Measurements from ENCODE around the gene PLA1A. TPM values are rescaled to one million over a fixed set of nuclear protein-coding genes. Genes with fewer than 3 reads are reported as not detected.

Gene PLA1A
- polyA plus RNA-seq, 3 donors, result 0.36 TPM; not detected in 2

GRCh38 chr3:119613872-119614271, 16.2 kb downstream of the PLA1A start:
- Histone ChIP-seq H3K36me3 (replicated peaks in 1 of 2; ENCODE audit: control insufficient read depth in 1 of 2, insufficient read depth in 2 of 2, low read length in 2 of 2) (no peaks in the 10 kb centered on the region), H3K27ac (ENCODE audit: low read depth in 1 of 2, low read length in 2 of 2) (no peak overlapping the region), H3K27me3 (ENCODE audit: control insufficient read depth in 2 of 2, insufficient read depth in 2 of 2, low read length in 2 of 2) (no peaks in the 10 kb centered on the region), H3K4me1 (ENCODE audit: control insufficient read depth in 1 of 2, insufficient read depth in 2 of 2, low read length in 2 of 2) (no peaks in the 10 kb centered on the region), H3K9me3 (replicated peaks in 1 of 2; ENCODE audit: control insufficient read depth in 1 of 2, insufficient read depth in 1 of 2, low read length in 2 of 2) (no peaks in the 10 kb centered on the region), H4K20me1 (ENCODE audit: insufficient read depth, low read length) (no peaks in the 10 kb centered on the region), H3K79me2 (ENCODE audit: insufficient read depth, low read length) (no peaks in the 10 kb centered on the region), H3K4me2 (replicated peaks; ENCODE audit: extremely low read depth, low read length, poor library complexity, severe bottlenecking) (no peak overlapping the region), H3K4me3 (replicated peaks in 1 of 3; ENCODE audit: low read depth in 2 of 3, low read length in 3 of 3) (no peak overlapping the region), H2AFZ (ENCODE audit: insufficient read depth, low read depth, low read length, poor library complexity, severe bottlenecking) (no peak overlapping the region), H3K9ac (ENCODE audit: insufficient read depth, low read length, poor library complexity, severe bottlenecking) (no peak overlapping the region)
- Mint-ChIP-seq H3K9me3 (peaks cover 0 to 8% (median 2%) of the 10 kb centered on the region in 7 donors), H3K4me3 (no peak overlapping the region), H3K27me3 (ENCODE audit: low read depth in 3 of 3) (peaks cover 0 to 5% (median 1%) of the 10 kb centered on the region in 3 donors), H3K4me1 (no peaks in the 10 kb centered on the region), H3K36me3 (no peaks in the 10 kb centered on the region), H3K27ac (no peak overlapping the region)
- no peak for DNase-seq
- no peak for TF ChIP-seq CTCF (IDR thresholded peaks at IDR 0.05)
- intact Hi-C loops (cut with micrococcal nuclease), result no loop called here
- 89% methylated on average over 1 of the region's 4 CpGs for WGBS (ENCODE audit: insufficient coverage)

- no peaks in the 10 kb centered on the region for H3K4me1 ChIP-seq (ENCODE audit: control insufficient read depth in 1 of 2, insufficient read depth in 2 of 2, low read length in 2 of 2)
- H2AFZ ChIP-seq (ENCODE audit: insufficient read depth, low read depth, low read length, poor library complexity, severe bottlenecking), result no peak overlapping the region
- H3K4me1 Mint-ChIP-seq, result no peaks in the 10 kb centered on the region
- intact Hi-C loops (cut with micrococcal nuclease), result loop anchor here in 1 of 2 donors (2.0 kb wide), 1 partner anchor 39 kb away; no protein-coding TSS in a partner anchor
- H3K9ac ChIP-seq (ENCODE audit: insufficient read depth, low read length, poor library complexity, severe bottlenecking), result no peak overlapping the region
- no peak overlapping the region for H3K4me3 Mint-ChIP-seq
- no peak overlapping the region for H3K27ac ChIP-seq (ENCODE audit: low read depth in 1 of 2, low read length in 2 of 2)
- no peaks in the 10 kb centered on the region for H3K79me2 ChIP-seq (ENCODE audit: insufficient read depth, low read length)
- H3K27me3 Mint-ChIP-seq (ENCODE audit: low read depth in 3 of 3), result peaks cover 0 to 2% (median 0%) of the 10 kb centered on the region in 3 donors
- H3K27me3 ChIP-seq (ENCODE audit: control insufficient read depth in 2 of 2, insufficient read depth in 2 of 2, low read length in 2 of 2), result no peaks in the 10 kb centered on the region
- no peak for TF ChIP-seq CTCF (IDR thresholded peaks at IDR 0.05)
- H3K27ac Mint-ChIP-seq, result no peak overlapping the region
- H3K4me2 ChIP-seq (replicated peaks; ENCODE audit: extremely low read depth, low read length, poor library complexity, severe bottlenecking), result no peak overlapping the region
- H3K9me3 ChIP-seq (replicated peaks in 1 of 2; ENCODE audit: control insufficient read depth in 1 of 2, insufficient read depth in 1 of 2, low read length in 2 of 2), result no peaks in the 10 kb centered on the region
- H4K20me1 ChIP-seq (ENCODE audit: insufficient read depth, low read length), result no peaks in the 10 kb centered on the region
- H3K36me3 Mint-ChIP-seq, result no peaks in the 10 kb centered on the region
- H3K36me3 ChIP-seq (replicated peaks in 1 of 2; ENCODE audit: control insufficient read depth in 1 of 2, insufficient read depth in 2 of 2, low read length in 2 of 2), result no peaks in the 10 kb centered on the region
- H3K9me3 Mint-ChIP-seq, result peaks cover 0 to 7% (median 2%) of the 10 kb centered on the region in 7 donors
- no peak overlapping the region for H3K4me3 ChIP-seq (replicated peaks in 1 of 3; ENCODE audit: low read depth in 2 of 3, low read length in 3 of 3)
- WGBS (ENCODE audit: insufficient coverage), result 76% methylated on average over 3 of the region's 4 CpGs
- no peak for DNase-seq
Measured at GRCh38 chr3:119616056-119616455, 18.4 kb downstream of the PLA1A start.
